Epithelial cell of proximal tubule (primary cell): ENCODE results near the gene C17orf107. TPM values are rescaled to one million over a fixed set of nuclear protein-coding genes. Genes with fewer than 3 reads are reported as not detected.
"Not testable (repeated sequence)": the region's sequence is repeated elsewhere in the genome, so short reads cannot be mapped to it uniquely, and the experiment has no call there.

Experiments
- DNase-seq: peaks from one replicate; pipeline ENCODE4 v3.0.0-alpha.2; 2011; ENCODE audit warnings: low read depth
- H3K4me3 ChIP-seq: 2 replicates; pipeline ENCODE4 v1.5.1; 2011; ENCODE audit warnings: low read depth, mild to moderate bottlenecking, low read length
- CTCF ChIP-seq: conservative IDR thresholded peaks from 2 replicates; pipeline ENCODE4 v1.5.1; 2012; ENCODE audit warnings: low read depth, mild to moderate bottlenecking, low read length
- total RNA-seq: library from RNA; depleted of rRNA; stranded (reverse); fragments of >200 nt; gene quantifications from 2 replicates; pipeline ENCODE4 v1.2.3, GENCODE V29; 2015

C17orf107 gene
- total RNA-seq, 1 donor from 2014 or later, result 1.3 TPM

DNA sequence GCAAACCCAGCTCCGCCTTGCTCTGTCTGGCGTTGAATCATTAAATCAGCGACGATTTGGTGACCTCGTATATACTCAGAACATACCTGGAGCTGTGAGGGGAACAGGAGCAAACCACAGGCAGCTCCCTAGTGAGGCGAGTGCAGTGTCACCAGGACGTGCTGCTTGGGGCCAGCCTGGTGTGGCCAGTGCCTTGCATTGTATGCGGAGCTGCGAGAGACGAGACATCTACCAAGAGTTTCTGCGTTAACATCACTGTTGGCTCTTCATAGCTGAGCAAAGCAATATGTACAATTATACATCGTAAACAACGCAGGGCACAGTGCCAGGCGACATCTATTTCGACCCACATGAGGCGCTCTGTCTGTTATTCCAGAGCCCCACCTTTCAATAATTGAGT lies 38.3 kb upstream of the C17orf107 start:
- TF ChIP-seq CTCF, result no peak
- DNase-seq, result no peak
- no peak overlapping the region for H3K4me3 ChIP-seq

DNA sequence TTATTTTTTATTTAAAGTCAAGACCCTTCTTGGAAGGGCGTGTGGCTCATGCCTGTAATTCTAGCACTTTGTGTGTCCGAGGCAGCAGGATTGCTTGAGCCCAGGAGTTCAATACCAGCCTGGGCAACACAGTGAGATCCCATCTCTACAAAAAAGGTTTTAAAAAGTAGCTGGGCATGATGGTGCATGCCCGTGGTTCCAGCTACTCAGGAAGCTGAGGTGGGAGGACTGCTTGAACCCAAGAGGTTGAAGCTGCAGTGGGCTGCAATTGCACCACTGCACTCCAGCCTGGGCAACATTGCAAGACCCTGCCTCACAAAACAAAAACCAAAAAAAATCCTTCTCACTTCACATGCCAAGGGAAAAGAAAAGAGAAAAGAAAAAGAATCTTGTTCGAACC lies 36.6 kb upstream of the C17orf107 start:
- DNase-seq, result no peak
- TF ChIP-seq CTCF, result no peak
- no peak overlapping the region for H3K4me3 ChIP-seq

GRCh38 chr17:4863321-4863720 lies 36.0 kb upstream of the C17orf107 start:
- DNase-seq, result no peak
- TF ChIP-seq CTCF, result no peak
- no peak overlapping the region for H3K4me3 ChIP-seq

GRCh38 chr17:4867535-4867934 lies 31.8 kb upstream of the C17orf107 start:
- not testable (repeated sequence) for H3K4me3 ChIP-seq, DNase-seq

- DNase-seq, H3K4me3 ChIP-seq: not testable (repeated sequence)
Measured at GRCh38 chr17:4869058-4869998, 30.0 kb upstream of the C17orf107 start.

- H3K4me3 ChIP-seq, result no peak overlapping the region
- TF ChIP-seq CTCF, result no peak
- DNase-seq, result no peak
Measured at GRCh38 chr17:4870855-4871254, 28.5 kb upstream of the C17orf107 start.

DNA sequence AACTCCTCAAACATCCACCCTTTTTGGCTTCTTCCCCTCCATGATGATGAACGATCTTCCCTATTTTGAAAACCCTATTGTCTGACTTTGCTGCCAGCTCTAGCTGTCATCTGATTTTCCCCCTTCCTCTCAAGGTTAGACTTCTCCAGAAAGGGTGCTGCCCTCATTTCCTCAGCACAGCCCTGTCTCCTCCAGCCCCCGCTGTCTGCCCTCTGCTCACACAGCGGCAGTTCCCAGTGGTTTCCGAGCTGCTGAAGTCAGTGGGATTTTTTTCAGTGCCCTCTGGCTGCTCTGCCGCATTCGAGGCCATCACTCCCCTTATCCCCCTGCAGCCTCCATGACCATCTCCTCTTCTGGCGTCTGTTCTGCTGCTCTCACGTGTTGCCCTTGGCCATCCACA lies 26.6 kb upstream of the C17orf107 start:
- TF ChIP-seq CTCF, result no peak
- no peak for DNase-seq

GRCh38 chr17:4877089-4877488 lies 22.2 kb upstream of the C17orf107 start:
- no peak for DNase-seq
- no peak for TF ChIP-seq CTCF

More for the DNA sequence above, 26.6 kb upstream of the C17orf107 start:
- H3K4me3 ChIP-seq, result no peak overlapping the region

More at GRCh38 chr17:4877089-4877488, 22.2 kb upstream of the C17orf107 start:
- H3K4me3 ChIP-seq, result no peak overlapping the region
